H9 (cell line): ENCODE measurements around the gene POLL. TPM values are rescaled to one million over a fixed set of nuclear protein-coding genes. Genes with fewer than 3 reads are reported as not detected.

ENCODE experiments used
- DNase-seq: peaks from one replicate; pipeline ENCODE4 v3.0.0-alpha.2; 2017
- H2AFZ ChIP-seq: one replicate; pipeline ENCODE4 v1.6.1; 2013; ENCODE audit warnings: mild to moderate bottlenecking, low read length, control low read depth, moderate library complexity
- H2AK5ac ChIP-seq: 2 replicates; pipeline ENCODE4 v1.6.1; 2013; ENCODE audit warnings: low read length, control low read depth, mixed read lengths; ENCODE audit not compliant: insufficient read length
- H2BK120ac ChIP-seq: one replicate; pipeline ENCODE4 v1.6.1; 2013; ENCODE audit warnings: low read depth, mild to moderate bottlenecking, low read length, control low read depth, inconsistent platforms; ENCODE audit not compliant: poor library complexity, severe bottlenecking
- H2BK12ac ChIP-seq: 2 replicates; pipeline ENCODE4 v1.6.1; 2013; ENCODE audit warnings: low read length, control low read depth, mixed read lengths, low read depth; ENCODE audit not compliant: insufficient read length
- H2BK15ac ChIP-seq: 2 replicates; pipeline ENCODE4 v1.6.1; 2013; ENCODE audit warnings: low read depth, low read length, control low read depth
- H2BK20ac ChIP-seq: one replicate; pipeline ENCODE4 v1.6.1; 2013; ENCODE audit warnings: low read depth, mild to moderate bottlenecking, low read length, control low read depth, inconsistent platforms; ENCODE audit not compliant: poor library complexity, severe bottlenecking
- H2BK5ac ChIP-seq: 2 replicates; pipeline ENCODE4 v1.6.1; 2013; ENCODE audit warnings: low read length, control low read depth, mixed read lengths; ENCODE audit not compliant: insufficient read length
- H3K14ac ChIP-seq: 2 replicates; pipeline ENCODE4 v1.6.1; 2013; ENCODE audit warnings: low read length, control low read depth; ENCODE audit not compliant: insufficient read depth
- H3K18ac ChIP-seq: 2 replicates; pipeline ENCODE4 v1.6.1; 2013; ENCODE audit warnings: low read depth, mild to moderate bottlenecking, mixed read lengths, low read length, control low read depth; ENCODE audit not compliant: insufficient read length
- H3K23ac ChIP-seq: 2 replicates; pipeline ENCODE4 v1.6.1; 2013; ENCODE audit warnings: low read length, control low read depth, mixed read lengths, low read depth; ENCODE audit not compliant: insufficient read length
- H3K23me2 ChIP-seq: 2 replicates; pipeline ENCODE4 v1.6.1; 2013; ENCODE audit warnings: low read depth, mild to moderate bottlenecking, mixed read lengths, low read length, control low read depth; ENCODE audit not compliant: insufficient read length, poor library complexity, severe bottlenecking
- H3K27ac ChIP-seq: 2 replicates; pipeline ENCODE4 v1.5.1; 2013; ENCODE audit warnings: low read length, control low read depth, mixed read lengths, low read depth; ENCODE audit not compliant: insufficient read length
- H3K27me3 ChIP-seq: 2 replicates; pipeline ENCODE4 v1.6.1; 2013; ENCODE audit warnings: low read length, control low read depth, inconsistent platforms; ENCODE audit not compliant: insufficient read depth
- H3K4ac ChIP-seq: 2 replicates; pipeline ENCODE4 v1.6.1; 2013; ENCODE audit warnings: low read depth, mild to moderate bottlenecking, control low read depth, inconsistent platforms, low read length, moderate library complexity
- H3K4me1 ChIP-seq: 2 replicates; pipeline ENCODE4 v1.6.1; 2013; ENCODE audit warnings: low read length, control low read depth, inconsistent platforms; ENCODE audit not compliant: insufficient read depth
- H3K4me2 ChIP-seq: 2 replicates; pipeline ENCODE4 v1.6.1; 2013; ENCODE audit warnings: low read length, control low read depth, mixed read lengths; ENCODE audit not compliant: insufficient read length, insufficient read depth
- H3K56ac ChIP-seq: 2 replicates; pipeline ENCODE4 v1.6.1; 2013; ENCODE audit warnings: low read depth, mild to moderate bottlenecking, mixed read lengths, low read length, control low read depth; ENCODE audit not compliant: insufficient read length
- H3K79me1 ChIP-seq: 2 replicates; pipeline ENCODE4 v1.6.1; 2013; ENCODE audit warnings: low read depth, mild to moderate bottlenecking, moderate library complexity, low read length, control low read depth, inconsistent platforms; ENCODE audit not compliant: insufficient read depth, poor library complexity, severe bottlenecking
- H3K79me2 ChIP-seq: 2 replicates; pipeline ENCODE4 v1.6.1; 2013; ENCODE audit warnings: low read length, control low read depth, inconsistent platforms; ENCODE audit not compliant: insufficient read depth
- H3K9ac ChIP-seq: 2 replicates; pipeline ENCODE4 v1.6.1; 2013; ENCODE audit warnings: low read length, control low read depth, mixed read lengths; ENCODE audit not compliant: insufficient read length; ENCODE audit errors: extremely low read depth
- H3K9me3 ChIP-seq: one replicate; pipeline ENCODE4 v1.6.1; 2013; ENCODE audit warnings: low read depth, low read length, inconsistent platforms; ENCODE audit not compliant: control insufficient read depth
- H3T11ph ChIP-seq: one replicate; pipeline ENCODE4 v1.6.1; 2013; ENCODE audit warnings: mild to moderate bottlenecking, low read length, control low read depth, inconsistent platforms
- H4K20me1 ChIP-seq: one replicate; pipeline ENCODE4 v1.6.1; 2013; ENCODE audit not compliant: control insufficient read depth, insufficient read length, insufficient read depth
- H4K5ac ChIP-seq: 2 replicates; pipeline ENCODE4 v1.6.1; 2013; ENCODE audit warnings: low read depth, mild to moderate bottlenecking, mixed read lengths, low read length, control low read depth; ENCODE audit not compliant: insufficient read length
- H4K8ac ChIP-seq: replicated peaks from 2 replicates; pipeline ENCODE4 v1.6.1; 2013; ENCODE audit warnings: low read length, control low read depth, mixed read lengths, low read depth; ENCODE audit not compliant: insufficient read length
- H4K91ac ChIP-seq: 2 replicates; pipeline ENCODE4 v1.6.1; 2013; ENCODE audit warnings: low read depth, mild to moderate bottlenecking, moderate library complexity, mixed read lengths, low read length, control low read depth; ENCODE audit not compliant: insufficient read length
- H3K27ac Mint-ChIP-seq, 3 experiments: 2 replicates in 2 of 3; 3 replicates in 1 of 3; pipeline ENCODE4 v1.8.0; 2020 to 2021; ENCODE audit warnings: mixed read lengths in 3 of 3, mild to moderate bottlenecking in 1 of 3, moderate library complexity in 1 of 3
- H3K27me3 Mint-ChIP-seq: 2 replicates; pipeline ENCODE4 v1.8.0; 2021; ENCODE audit warnings: low read depth, mild to moderate bottlenecking, moderate library complexity, mixed read lengths
- H3K36me3 Mint-ChIP-seq, 3 experiments: 2 replicates in 2 of 3; 3 replicates in 1 of 3; pipeline ENCODE4 v1.8.0; 2020 to 2021; ENCODE audit warnings: low read depth in 3 of 3, mixed read lengths in 3 of 3; ENCODE audit not compliant: insufficient read depth in 1 of 3
- H3K4me1 Mint-ChIP-seq, 2 experiments: 2 replicates each; pipeline ENCODE4 v1.8.0; 2020; ENCODE audit warnings: mixed read lengths in 2 of 2
- H3K4me3 Mint-ChIP-seq, 2 experiments: 2 replicates in 1 of 2; 3 replicates in 1 of 2; pipeline ENCODE4 v1.8.0; 2020 to 2021; ENCODE audit warnings: mild to moderate bottlenecking in 2 of 2, mixed read lengths in 2 of 2, moderate library complexity in 1 of 2
- H3K9me3 Mint-ChIP-seq, 2 experiments: 2 replicates in 1 of 2; 3 replicates in 1 of 2; pipeline ENCODE4 v1.8.0; 2020; ENCODE audit warnings: mild to moderate bottlenecking in 2 of 2, mixed read lengths in 2 of 2, moderate library complexity in 1 of 2
- CTCF ChIP-seq: fragments of 200-600 bp; sonication (generic); conservative IDR thresholded peaks from 3 replicates; pipeline ENCODE4 v1.8.0; 2021; ENCODE audit warnings: antibody characterized with exemption, mild to moderate bottlenecking
- WGBS: extraction: QIAGEN DNeasy Blood & Tissue Kit; methylation state at CpG from one replicate; pipeline ENCODE4 v1.1.7; 2013; ENCODE audit warnings: missing lambda C conversion rate, low lambda C conversion rate, mixed read lengths; ENCODE audit not compliant: insufficient read length; ENCODE audit errors: extremely low coverage; 5-methylcytosine and 5-hydroxymethylcytosine counted together
- total RNA-seq: library from RNA; stranded (reverse); gene quantifications from 2 replicates; pipeline ENCODE4 v1.2.1, GENCODE V29; 2021

The POLL gene
- total RNA-seq, 1 experiment from 2014 or later, result 30.8 TPM

DNA sequence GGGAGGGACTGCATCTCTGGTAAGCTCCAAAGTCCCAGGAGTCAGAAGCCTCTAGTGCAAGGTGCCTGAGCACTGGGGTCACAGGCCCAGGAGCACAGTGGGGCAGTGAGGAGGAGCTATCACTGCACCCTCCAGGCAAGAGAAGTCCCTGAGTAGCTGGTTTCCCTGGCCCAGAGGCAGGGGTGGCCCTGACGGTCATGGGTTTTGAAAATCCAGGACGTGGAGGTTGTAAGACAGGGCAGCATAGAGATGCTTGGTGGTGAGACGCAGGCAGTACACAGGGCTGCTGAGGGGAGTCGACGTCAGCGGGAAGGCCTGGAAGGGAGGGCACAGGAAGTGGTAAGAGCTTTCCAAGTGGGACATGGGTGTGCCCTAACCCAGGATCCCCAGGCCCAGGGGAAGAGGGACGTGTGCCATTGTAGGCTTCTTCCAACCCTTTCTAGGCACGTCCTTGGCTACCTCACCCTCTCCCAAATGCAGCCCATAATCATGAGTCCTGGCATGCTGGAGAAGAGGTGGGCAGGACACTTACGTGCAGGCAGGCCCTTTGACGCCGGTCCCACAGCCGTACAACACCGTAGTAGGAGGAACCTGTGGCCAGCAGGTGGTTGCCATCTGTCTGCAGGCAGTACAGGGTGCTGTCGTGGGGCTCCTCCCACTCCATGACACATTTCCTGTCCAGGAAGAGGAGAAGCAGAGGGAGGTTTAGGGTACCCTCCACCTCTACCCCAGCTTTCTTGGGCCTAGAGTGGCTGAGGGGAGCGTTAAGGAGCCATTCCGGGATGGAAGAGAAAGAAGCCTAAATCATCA is 23.2 kb upstream of the POLL start:
- H4K5ac ChIP-seq, result no peak overlapping the region
- H2AK5ac ChIP-seq, result no peak overlapping the region
- H3K79me2 ChIP-seq, result no peaks in the 10 kb centered on the region
- no peaks in the 10 kb centered on the region for H3K23me2 ChIP-seq
- H3K4ac ChIP-seq, result no peak overlapping the region
- no peaks in the 10 kb centered on the region for H3K79me1 ChIP-seq
- H3K27me3 Mint-ChIP-seq, result no peaks in the 10 kb centered on the region; the same call in 1 of the 2 replicates
- H2BK20ac ChIP-seq, result no peak overlapping the region
- H2AFZ ChIP-seq, result no peak overlapping the region
- H4K8ac ChIP-seq, result no peak overlapping the region
- no CpG with 5 or more reads among the region's 16 CpGs for WGBS
- H2BK120ac ChIP-seq, result no peak overlapping the region
- H3K14ac ChIP-seq, result no peak overlapping the region
- no peaks in the 10 kb centered on the region for H3K9me3 ChIP-seq
- H3K56ac ChIP-seq, result no peak overlapping the region
- H3K27me3 ChIP-seq, result no peaks in the 10 kb centered on the region
- no peak overlapping the region for H3K9ac ChIP-seq
- no peak overlapping the region for H2BK5ac ChIP-seq
- no peak overlapping the region for H3K23ac ChIP-seq
- peaks cover 34 to 54% of the 10 kb centered on the region in 2 experiments for H3K4me1 Mint-ChIP-seq
- no peak overlapping the region for H3T11ph ChIP-seq
- DNase-seq, result no peak
- no peak for TF ChIP-seq CTCF
- no peak overlapping the region for H3K4me2 ChIP-seq
- H3K27ac ChIP-seq, result no peak overlapping the region
- H4K20me1 ChIP-seq, result no peaks in the 10 kb centered on the region
- H3K27ac Mint-ChIP-seq, result peak overlapping the region in 2 of 3 experiments; percentile 36 to 67; a peak in 4 of 7 replicates
- H3K4me1 ChIP-seq, result no peaks in the 10 kb centered on the region; the same call in 1 of the 2 replicates
- H2BK12ac ChIP-seq, result no peak overlapping the region
- H2BK15ac ChIP-seq, result no peak overlapping the region
- peaks cover 14 to 33% (median 31%) of the 10 kb centered on the region in 3 experiments for H3K36me3 Mint-ChIP-seq
- H3K18ac ChIP-seq, result no peak overlapping the region
- H3K9me3 Mint-ChIP-seq, result no peaks in the 10 kb centered on the region; a peak in 1 of 5 replicates
- no peak overlapping the region for H4K91ac ChIP-seq
- H3K4me3 Mint-ChIP-seq, result no peak overlapping the region
